ENCODE measurements around the gene OSCP1.
A peak's percentile ranks its signal among the peaks of the same experiment; 100 is the strongest.

OSCP1 gene

GRCh38 chr1:36446271-36446670 lies 4.0 kb downstream of the OSCP1 start:
- DNase-seq: no peak

GRCh38 chr1:36443297-36443696 lies 7.0 kb downstream of the OSCP1 start:
- DNase-seq: no peak

GRCh38 chr1:36442337-36442736 lies 7.9 kb downstream of the OSCP1 start:
- DNase-seq: no peak

- DNase-seq: no peak
These were observed 9.6 kb downstream of the OSCP1 start for GRCh38 chr1:36440646-36441045.

GRCh38 chr1:36440044-36440443 lies 10.2 kb downstream of the OSCP1 start:
- no peak for DNase-seq

- no peak for DNase-seq
These were observed 11.5 kb downstream of the OSCP1 start for GRCh38 chr1:36438715-36439114.

GRCh38 chr1:36436821-36437220 lies 13.4 kb downstream of the OSCP1 start:
- DNase-seq: no peak

GRCh38 chr1:36433102-36433501 lies 17.1 kb downstream of the OSCP1 start:
- DNase-seq: no peak

GRCh38 chr1:36432616-36433015 lies 17.6 kb downstream of the OSCP1 start:
- no peak for DNase-seq

GRCh38 chr1:36425791-36426190 lies 24.5 kb downstream of the OSCP1 start:
- no peak for DNase-seq

- no peak for DNase-seq
These were observed 28.6 kb downstream of the OSCP1 start for GRCh38 chr1:36421649-36422048.

- peak; percentile 76 for DNase-seq
These were observed 29.4 kb downstream of the OSCP1 start for GRCh38 chr1:36420836-36421317.

- no peak for DNase-seq
These were observed 29.8 kb downstream of the OSCP1 start for GRCh38 chr1:36420409-36420808.

- DNase-seq: no peak
These were observed 30.7 kb downstream of the OSCP1 start for GRCh38 chr1:36419569-36419968.

GRCh38 chr1:36419140-36419539 lies 31.1 kb downstream of the OSCP1 start:
- no peak for DNase-seq

- DNase-seq: no peak
These were observed 32.3 kb downstream of the OSCP1 start for GRCh38 chr1:36417931-36418330.

GRCh38 chr1:36415661-36416326 lies 34.5 kb downstream of the OSCP1 start:
- DNase-seq: no peak

- DNase-seq: no peak
These were observed 35.9 kb downstream of the OSCP1 start for GRCh38 chr1:36414384-36414783.

- DNase-seq: peak; percentile 49
These were observed 38.3 kb downstream of the OSCP1 start for GRCh38 chr1:36411674-36412648.

GRCh38 chr1:36408479-36408878 lies 41.8 kb downstream of the OSCP1 start:
- DNase-seq: peak; percentile 56

- no peak for DNase-seq
These were observed 43.8 kb downstream of the OSCP1 start for GRCh38 chr1:36406440-36406839.

- DNase-seq: no peak
These were observed 47.8 kb downstream of the OSCP1 start for GRCh38 chr1:36402504-36402890.

- no peak for DNase-seq
These were observed 48.4 kb downstream of the OSCP1 start for GRCh38 chr1:36401602-36402503.
